NB4 (cell line): ENCODE measurements around the gene ADRB2.

Experiments
- CTCF ChIP-seq: IDR thresholded peaks from one replicate; pipeline ENCODE4 v1.5.1; 2012; ENCODE audit warnings: low read depth, low read length
- MAX ChIP-seq: IDR thresholded peaks from 2 replicates; pipeline ENCODE4 v1.6.1; 2011; ENCODE audit warnings: low read depth, low read length
- POLR2A ChIP-seq: IDR thresholded peaks from 2 replicates; pipeline ENCODE4 v1.6.1; 2011; ENCODE audit warnings: mild to moderate bottlenecking; ENCODE audit not compliant: insufficient read length; ENCODE audit errors: extremely low read depth

- TF ChIP-seq POLR2A (no peak), CTCF (no peak), MAX (no peak)
These were observed 9.6 kb upstream of the ADRB2 start for GRCh38 chr5:148816782-148817181.
